HG03066 (cell line): ENCODE data around the gene PTPRQ.

Source experiments
- ATAC-seq: cut with Tn5 transposase; IDR thresholded peaks from one replicate; pipeline ENCODE4 v1.9.1; 2021; ENCODE audit warnings: low read depth; ENCODE audit not compliant: unreplicated experiment

The PTPRQ gene

GRCh38 chr12:80715713-80716249 lies 271.7 kb downstream of the PTPRQ start:
- ATAC-seq = no peak

GRCh38 chr12:80716696-80717469 lies 272.8 kb downstream of the PTPRQ start, which contains the start of gene MYF5:
Gene MYF5, plus strand, starts transcription at chr12:80716912. Its CDS starts 152 bp downstream, at chr12:80717064.
- ATAC-seq = no peak

- ATAC-seq = no peak
Observed at GRCh38 chr12:80717856-80718255, 273.8 kb downstream of the PTPRQ start.

- no peak for ATAC-seq
Observed at GRCh38 chr12:80720516-80720915, 276.5 kb downstream of the PTPRQ start.

- ATAC-seq = no peak
Observed at GRCh38 chr12:80721326-80721725, 277.3 kb downstream of the PTPRQ start.
